Smooth muscle cell (in vitro differentiated cells): Measurements from ENCODE around the gene IGFBP4. TPM values are rescaled to one million over a fixed set of nuclear protein-coding genes. Genes with fewer than 3 reads are reported as not detected.

Experiments used
- DNase-seq: peaks from one replicate; lab custom pipeline; 2025; ENCODE audit not compliant: unreplicated experiment; lab: John Stamatoyannopoulos, UW
- H2AFZ ChIP-seq: fragments of 200-600 bp; sonication (generic); 2 replicates; pipeline ENCODE4 v1.6.0; 2016; ENCODE audit warnings: antibody characterized with exemption, low read depth, mild to moderate bottlenecking
- H3F3A ChIP-seq: fragments of 200-600 bp; sonication (generic); 2 replicates; pipeline ENCODE4 v1.6.0; 2017; ENCODE audit warnings: antibody characterized with exemption, low read depth
- H3K27ac ChIP-seq: fragments of 200-600 bp; sonication (generic); 2 replicates; pipeline ENCODE4 v1.5.1; 2016; ENCODE audit warnings: low read depth, mild to moderate bottlenecking
- H3K27me3 ChIP-seq: fragments of 200-600 bp; sonication (generic); 2 replicates; pipeline ENCODE4 v1.6.1; 2016; ENCODE audit warnings: low read depth, mild to moderate bottlenecking
- H3K36me3 ChIP-seq: fragments of 200-600 bp; sonication (generic); 2 replicates; pipeline ENCODE4 v1.5.1; 2016; ENCODE audit warnings: low read depth
- H3K4me1 ChIP-seq: fragments of 200-600 bp; sonication (generic); 2 replicates; pipeline ENCODE4 v1.5.1; 2016; ENCODE audit warnings: low read depth
- H3K4me2 ChIP-seq: fragments of 200-600 bp; sonication (generic); 2 replicates; pipeline ENCODE4 v1.6.0; 2016; ENCODE audit warnings: mild to moderate bottlenecking
- H3K4me3 ChIP-seq: fragments of 200-600 bp; sonication (generic); 2 replicates; pipeline ENCODE4 v1.5.1; 2016; ENCODE audit warnings: mild to moderate bottlenecking
- H3K79me2 ChIP-seq: fragments of 200-600 bp; sonication (generic); 2 replicates; pipeline ENCODE4 v1.6.0; 2016; ENCODE audit warnings: low read depth, mild to moderate bottlenecking
- H3K9ac ChIP-seq: fragments of 200-600 bp; sonication (generic); 2 replicates; pipeline ENCODE4 v1.6.0; 2016; ENCODE audit warnings: low read depth
- H3K9me3 ChIP-seq: fragments of 200-600 bp; sonication (generic); replicated peaks from 2 replicates; pipeline ENCODE4 v1.5.1; 2016; ENCODE audit warnings: low read depth
- H4K20me1 ChIP-seq: fragments of 200-600 bp; sonication (generic); 2 replicates; pipeline ENCODE4 v1.6.0; 2016; ENCODE audit warnings: low read depth
- WGBS: methylation state at CpG from one replicate; pipeline ENCODE4 v1.1.7; 2016; ENCODE audit warnings: low lambda C conversion rate; 5-methylcytosine and 5-hydroxymethylcytosine counted together
- polyA plus RNA-seq: library from polyadenylated mRNA; unstranded; fragments of >200 nt; fragmentation: Nextera tagmentation; extraction: Ambion mirVana; gene quantifications from 2 replicates; pipeline ENCODE4 v1.2.1, GENCODE V29; 2016
- total RNA-seq: library from RNA; depleted of rRNA; stranded (reverse); fragments of >200 nt; gene quantifications from 2 replicates; pipeline ENCODE4 v1.2.3, GENCODE V29; 2014
- TF ChIP-seq, protein P1 (sequence below): fragments of 200-600 bp; sonication (generic); IDR thresholded peaks from 2 replicates; pipeline ENCODE4 v1.5.1; 2017; ENCODE audit warnings: borderline replicate concordance, mild to moderate bottlenecking, antibody characterized with exemption; ENCODE audit not compliant: insufficient read depth, poor library complexity, severe bottlenecking

IGFBP4 gene
- total and polyA plus RNA-seq, 2 experiments from 2014 or later: 91.0 to 305 TPM

DNA sequence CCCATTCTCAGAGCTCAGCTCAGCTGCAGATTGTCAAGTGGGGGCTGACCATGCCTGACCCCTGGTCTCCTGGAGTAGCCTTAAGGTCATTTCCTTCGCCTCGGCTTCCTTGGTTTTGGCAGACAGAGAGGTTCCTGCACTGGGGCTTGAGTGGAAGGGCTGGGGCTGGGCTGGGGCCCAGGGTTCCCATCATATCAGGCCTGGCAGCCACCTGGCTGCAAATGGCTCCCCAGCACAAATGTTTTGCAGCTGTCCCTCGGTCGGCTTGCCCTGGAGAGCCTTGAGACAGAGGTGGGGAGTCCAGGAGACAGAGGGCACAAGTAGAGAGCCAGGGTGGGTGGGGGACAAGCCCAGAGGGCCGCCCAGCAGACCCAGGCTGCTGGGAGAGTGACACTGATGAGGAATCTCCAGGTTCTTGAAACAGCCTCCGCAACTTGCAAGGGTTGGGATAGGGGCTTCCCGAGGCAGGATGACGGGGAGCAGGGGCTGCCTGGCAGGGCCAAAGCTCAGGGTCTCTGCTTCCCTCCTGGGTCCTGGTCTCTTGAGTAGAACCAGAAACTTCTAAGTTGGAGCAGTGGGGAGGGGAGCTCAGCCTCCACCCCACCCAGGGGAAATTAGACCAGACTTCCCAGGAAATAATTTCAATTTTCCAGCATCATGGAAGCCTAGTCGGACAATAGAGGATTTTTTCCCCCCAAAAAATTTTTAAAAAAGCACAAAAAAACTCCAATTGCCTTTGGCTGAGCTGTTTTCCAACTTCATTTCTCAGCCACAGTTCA, 19.3 kb downstream of the IGFBP4 start:
- no peak overlapping the region for H3K4me2 ChIP-seq
- H3K79me2 ChIP-seq: no peaks in the 10 kb centered on the region
- no peaks in the 10 kb centered on the region for H3K36me3 ChIP-seq
- H3K4me1 ChIP-seq: peaks cover 9% of the 10 kb centered on the region
- H3K27ac ChIP-seq: no peak overlapping the region
- no peaks in the 10 kb centered on the region for H3K27me3 ChIP-seq
- H3K9ac ChIP-seq: no peak overlapping the region
- 88% methylated on average over 9 of the region's 9 CpGs for WGBS
- H4K20me1 ChIP-seq: no peaks in the 10 kb centered on the region
- H2AFZ ChIP-seq: no peak overlapping the region
- no peak for DNase-seq
- no peaks in the 10 kb centered on the region for H3K9me3 ChIP-seq
- TF ChIP-seq, protein P1, sequence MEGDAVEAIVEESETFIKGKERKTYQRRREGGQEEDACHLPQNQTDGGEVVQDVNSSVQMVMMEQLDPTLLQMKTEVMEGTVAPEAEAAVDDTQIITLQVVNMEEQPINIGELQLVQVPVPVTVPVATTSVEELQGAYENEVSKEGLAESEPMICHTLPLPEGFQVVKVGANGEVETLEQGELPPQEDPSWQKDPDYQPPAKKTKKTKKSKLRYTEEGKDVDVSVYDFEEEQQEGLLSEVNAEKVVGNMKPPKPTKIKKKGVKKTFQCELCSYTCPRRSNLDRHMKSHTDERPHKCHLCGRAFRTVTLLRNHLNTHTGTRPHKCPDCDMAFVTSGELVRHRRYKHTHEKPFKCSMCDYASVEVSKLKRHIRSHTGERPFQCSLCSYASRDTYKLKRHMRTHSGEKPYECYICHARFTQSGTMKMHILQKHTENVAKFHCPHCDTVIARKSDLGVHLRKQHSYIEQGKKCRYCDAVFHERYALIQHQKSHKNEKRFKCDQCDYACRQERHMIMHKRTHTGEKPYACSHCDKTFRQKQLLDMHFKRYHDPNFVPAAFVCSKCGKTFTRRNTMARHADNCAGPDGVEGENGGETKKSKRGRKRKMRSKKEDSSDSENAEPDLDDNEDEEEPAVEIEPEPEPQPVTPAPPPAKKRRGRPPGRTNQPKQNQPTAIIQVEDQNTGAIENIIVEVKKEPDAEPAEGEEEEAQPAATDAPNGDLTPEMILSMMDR: no peak
- no peak overlapping the region for H3K4me3 ChIP-seq
- no peaks in the 10 kb centered on the region for H3F3A ChIP-seq

DNA sequence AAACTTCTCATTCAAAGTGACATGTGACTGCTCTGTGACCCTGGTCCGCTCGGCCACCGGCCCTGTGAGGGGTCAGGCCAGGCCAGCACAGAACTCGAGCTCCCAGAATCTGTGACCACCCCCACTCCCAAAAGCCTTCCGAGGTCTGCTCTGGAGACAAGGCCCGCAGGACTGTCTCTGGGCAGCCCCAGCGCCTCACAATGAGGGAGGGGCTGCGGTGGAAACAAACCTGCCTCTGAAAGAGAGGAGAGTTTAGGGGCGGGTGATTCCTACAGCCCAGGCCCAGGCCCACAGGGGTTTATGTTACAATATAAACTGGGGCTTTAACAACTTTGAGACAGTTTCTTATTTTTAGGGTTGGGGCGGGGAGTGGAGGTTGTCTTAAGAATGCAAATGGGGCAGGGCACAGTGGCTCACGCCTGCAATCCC, 19.9 kb downstream of the IGFBP4 start:
- Histone ChIP-seq H3K79me2 (no peaks in the 10 kb centered on the region), H2AFZ (no peak overlapping the region), H3K4me1 (peaks cover 3% of the 10 kb centered on the region), H3K4me3 (no peak overlapping the region), H3K9me3 (no peaks in the 10 kb centered on the region), H3K4me2 (no peak overlapping the region), H3K9ac (no peak overlapping the region), H3K27ac (no peak overlapping the region), H3F3A (no peaks in the 10 kb centered on the region), H3K27me3 (no peaks in the 10 kb centered on the region), H4K20me1 (no peaks in the 10 kb centered on the region), H3K36me3 (no peaks in the 10 kb centered on the region)
- no peak for DNase-seq
- WGBS: 60% methylated on average over 11 of the region's 11 CpGs
- TF ChIP-seq, protein P1: no peak

DNA sequence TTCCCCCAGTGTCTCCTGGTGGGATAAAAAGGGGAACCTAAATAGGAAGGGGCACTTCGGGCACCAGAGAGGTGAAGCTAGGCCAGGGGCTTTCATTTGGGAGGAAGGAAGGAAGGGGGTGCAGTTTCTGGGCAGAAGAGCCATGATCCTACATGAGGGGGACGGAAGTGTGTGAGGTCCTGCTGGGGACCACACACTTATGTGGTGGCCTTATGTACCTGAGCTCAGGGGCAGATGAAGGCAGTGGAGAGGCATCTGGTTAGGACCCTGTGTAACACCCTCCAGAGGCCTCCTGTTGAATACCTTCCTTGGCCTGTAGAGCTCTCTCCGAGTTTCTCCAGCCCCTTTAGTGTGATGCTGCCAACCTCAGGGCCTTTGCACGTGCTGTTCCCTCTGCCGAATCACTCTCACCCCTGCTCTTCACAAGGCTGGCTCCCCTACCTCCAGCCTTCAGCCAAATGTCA, 21.2 kb downstream of the IGFBP4 start:
- H3K4me1 ChIP-seq: no peaks in the 10 kb centered on the region
- DNase-seq: no peak
- no peaks in the 10 kb centered on the region for H4K20me1 ChIP-seq
- H3K4me3 ChIP-seq: no peak overlapping the region
- no peak overlapping the region for H2AFZ ChIP-seq
- H3K36me3 ChIP-seq: no peaks in the 10 kb centered on the region
- H3K27ac ChIP-seq: no peak overlapping the region
- 91% methylated on average over 5 of the region's 5 CpGs for WGBS
- H3K4me2 ChIP-seq: no peak overlapping the region
- no peaks in the 10 kb centered on the region for H3K9me3 ChIP-seq
- H3F3A ChIP-seq: no peaks in the 10 kb centered on the region
- no peaks in the 10 kb centered on the region for H3K27me3 ChIP-seq
- H3K9ac ChIP-seq: no peak overlapping the region
- TF ChIP-seq, protein P1: no peak
- no peaks in the 10 kb centered on the region for H3K79me2 ChIP-seq
